NCI-H146 treated with DMSO at 0.1 percent for 48 hours (cell line): Measurements from ENCODE around the gene SUGCT.
"Not testable (repeated sequence)": the region's sequence is repeated elsewhere in the genome, so short reads cannot be mapped to it uniquely, and the experiment has no call there.

ENCODE experiments used
- DNase-seq: peaks from one replicate; lab custom pipeline; 2025; ENCODE audit not compliant: unreplicated experiment; lab: John Stamatoyannopoulos, UW

The SUGCT gene

GRCh38 chr7:40649247-40649646, 514.4 kb downstream of the SUGCT start:
- no peak for DNase-seq

- not testable (repeated sequence) for DNase-seq
Observed at GRCh38 chr7:40650903-40651302, 516.1 kb downstream of the SUGCT start.

GRCh38 chr7:40654171-40654570, 519.4 kb downstream of the SUGCT start:
- no peak for DNase-seq

GRCh38 chr7:40655426-40655825, 520.6 kb downstream of the SUGCT start:
- no peak for DNase-seq

GRCh38 chr7:40656349-40656748, 521.5 kb downstream of the SUGCT start:
- no peak for DNase-seq

- no peak for DNase-seq
Observed at GRCh38 chr7:40658729-40659128, 523.9 kb downstream of the SUGCT start.

GRCh38 chr7:40659231-40659630, 524.4 kb downstream of the SUGCT start:
- DNase-seq = no peak

- no peak for DNase-seq
Observed at GRCh38 chr7:40673285-40673684, 538.5 kb downstream of the SUGCT start.

- DNase-seq = no peak
Observed at GRCh38 chr7:40674316-40674715, 539.5 kb downstream of the SUGCT start.

- no peak for DNase-seq
Observed at GRCh38 chr7:40675741-40676140, 540.9 kb downstream of the SUGCT start.

GRCh38 chr7:40676221-40676620, 541.4 kb downstream of the SUGCT start:
- no peak for DNase-seq

- no peak for DNase-seq
Observed at GRCh38 chr7:40680657-40681056, 545.9 kb downstream of the SUGCT start.

GRCh38 chr7:40682696-40683095, 547.9 kb downstream of the SUGCT start:
- DNase-seq = no peak

- no peak for DNase-seq
Observed at GRCh38 chr7:40694026-40694809, 559.4 kb downstream of the SUGCT start.

- DNase-seq = no peak
Observed at GRCh38 chr7:40694991-40695390, 560.2 kb downstream of the SUGCT start.

- DNase-seq = no peak
Observed at GRCh38 chr7:40697653-40698052, 562.8 kb downstream of the SUGCT start.

- no peak for DNase-seq
Observed at GRCh38 chr7:40698214-40698920, 563.6 kb downstream of the SUGCT start.

- DNase-seq = no peak
Observed at GRCh38 chr7:40698921-40699260, 564.1 kb downstream of the SUGCT start.

GRCh38 chr7:40700653-40701421, 566.0 kb downstream of the SUGCT start:
- no peak for DNase-seq

- DNase-seq = no peak
Observed at GRCh38 chr7:40701836-40702551, 567.2 kb downstream of the SUGCT start.

GRCh38 chr7:40704172-40704571, 569.4 kb downstream of the SUGCT start:
- DNase-seq = no peak
